IPS DF 19.7 (cell line): ENCODE data around the gene MORN5.

Experiments
- DNase-seq: peaks from one replicate; pipeline ENCODE4 v3.0.0-alpha.2; 2013; ENCODE audit warnings: low read depth, low spot score

Gene MORN5

DNA sequence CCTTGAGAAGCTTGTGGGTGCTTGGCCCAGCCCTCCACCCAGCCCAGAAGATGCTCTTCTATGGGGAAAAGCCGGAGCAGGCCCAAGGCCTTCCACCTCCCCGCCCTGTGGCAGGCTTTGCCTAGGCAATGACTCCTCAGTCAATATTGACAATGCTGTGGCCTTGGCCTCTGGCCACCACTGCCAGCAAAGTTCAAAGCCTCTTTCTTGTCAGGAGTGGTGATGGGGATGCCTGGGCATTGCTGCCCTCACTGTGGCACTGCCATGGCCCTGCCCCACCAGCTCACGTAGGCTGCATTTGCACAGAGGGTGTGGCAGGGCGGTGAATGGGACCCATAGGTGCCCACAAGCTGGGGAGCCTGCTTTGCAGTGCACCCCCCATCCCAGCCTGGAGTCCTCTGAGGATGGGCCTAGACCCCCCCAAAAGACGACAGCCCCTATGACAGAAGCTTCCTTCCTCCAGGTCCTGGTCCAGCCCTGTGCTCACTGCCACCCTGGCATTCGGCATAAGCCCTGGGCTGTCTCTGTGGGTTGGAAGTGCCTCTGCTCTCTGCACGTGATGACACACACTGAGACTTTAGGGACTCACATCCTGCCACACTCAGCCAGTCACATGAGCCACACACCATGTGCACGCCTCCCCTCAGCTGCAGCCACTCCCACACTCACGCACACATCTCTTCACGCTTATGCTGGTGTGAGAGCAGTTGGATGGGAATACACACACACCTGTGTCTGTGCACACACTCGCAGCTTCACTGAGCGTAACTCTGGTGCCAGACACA lies 31.1 kb downstream of the MORN5 start:
- DNase-seq = no peak

DNA sequence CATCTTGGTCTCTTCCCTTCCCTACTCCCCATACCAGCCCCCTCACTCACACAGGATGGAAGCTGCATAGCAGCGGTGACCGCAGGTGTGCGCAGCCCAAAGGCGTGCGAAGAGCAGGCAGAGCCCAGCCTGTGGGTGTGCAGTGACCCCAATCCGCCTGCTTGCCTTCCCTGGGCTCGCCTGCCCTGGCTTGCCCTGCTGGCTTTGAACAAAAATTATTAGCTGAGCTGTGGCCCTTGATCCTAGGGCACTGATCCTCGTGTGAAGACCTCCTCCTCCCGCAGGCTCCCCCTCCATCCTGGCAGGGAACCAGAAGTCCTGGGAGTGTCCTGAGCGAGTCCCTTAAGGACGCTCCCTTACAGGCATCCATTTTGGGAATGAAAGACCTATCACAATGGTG lies 31.9 kb downstream of the MORN5 start:
- no peak for DNase-seq

DNA sequence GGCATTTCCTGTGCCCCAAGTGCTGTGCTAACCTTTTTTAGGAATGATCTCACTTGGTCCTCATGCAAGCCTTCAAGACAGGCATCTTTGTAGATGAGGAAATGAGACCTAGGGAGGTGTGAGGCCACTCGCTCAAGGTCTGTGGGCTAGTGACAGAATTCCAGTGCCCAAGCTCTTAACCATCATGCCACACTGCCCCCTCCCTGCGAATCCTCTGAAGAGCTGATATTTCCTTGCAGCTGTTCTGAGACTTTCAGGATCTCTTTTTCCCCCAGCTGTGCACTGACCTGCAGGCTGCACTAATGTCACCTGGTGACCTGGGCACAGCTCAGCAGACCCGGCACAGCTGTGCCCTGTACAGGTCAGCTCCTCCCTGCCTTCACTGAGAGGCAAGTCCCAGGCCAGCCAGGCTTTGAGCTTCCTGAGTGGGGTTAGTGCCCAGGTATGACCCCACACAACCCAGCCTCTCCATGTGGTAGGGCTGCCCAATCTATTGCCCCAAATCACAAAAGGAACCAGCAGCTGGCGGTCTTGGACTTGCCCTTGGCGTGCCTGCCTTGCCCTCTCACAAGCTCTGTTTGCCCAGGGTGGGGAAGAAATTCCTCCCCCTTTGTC lies 32.7 kb downstream of the MORN5 start:
- no peak for DNase-seq

DNA sequence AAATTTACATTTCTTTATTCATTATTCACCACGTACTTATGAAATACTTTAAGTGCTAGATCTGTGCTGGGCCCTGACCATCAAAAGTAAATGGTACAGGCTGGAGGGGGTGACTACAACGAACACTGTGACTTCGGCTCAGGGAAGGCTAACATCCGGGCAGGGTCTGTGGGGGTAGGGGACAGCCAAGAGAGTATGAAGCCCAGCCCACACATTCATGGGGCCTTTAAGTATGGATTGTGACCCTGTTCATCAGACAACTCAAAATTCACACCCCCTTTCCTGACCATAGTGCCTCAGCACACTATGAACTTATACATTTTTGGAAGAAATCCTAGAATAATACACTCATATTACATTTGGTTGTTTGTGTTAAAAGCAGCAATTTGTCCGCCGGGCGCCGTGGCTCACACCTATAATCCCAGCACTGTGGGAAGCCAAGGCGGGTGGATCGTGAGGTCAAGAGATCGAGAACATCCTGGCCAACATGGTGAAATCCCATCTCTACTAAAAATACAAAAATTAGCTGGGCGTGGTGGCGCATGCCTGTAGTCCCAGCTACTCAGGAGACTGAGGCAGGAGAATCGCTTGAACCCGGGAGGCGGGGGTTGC lies 33.3 kb downstream of the MORN5 start:
- DNase-seq = no peak

DNA sequence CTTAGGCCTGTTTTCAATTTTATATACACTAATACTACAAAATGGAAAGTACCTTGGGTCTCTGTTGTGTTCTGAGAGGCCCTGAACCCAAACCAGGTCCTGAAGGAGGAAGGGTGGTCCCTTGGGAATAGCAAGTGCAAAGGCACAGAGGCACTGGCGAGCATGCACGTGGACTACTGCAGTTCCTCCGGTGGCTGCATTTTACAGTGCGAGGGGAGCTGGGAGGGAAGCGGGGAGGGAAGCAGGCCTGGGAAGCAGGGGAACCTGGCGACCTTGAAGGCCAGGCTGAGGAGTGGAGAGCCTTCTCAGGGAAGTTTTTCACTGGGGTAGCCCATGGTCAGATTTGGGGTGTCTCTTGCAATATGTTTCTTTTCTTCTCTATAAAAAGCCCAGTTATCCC lies 33.9 kb downstream of the MORN5 start:
- DNase-seq = no peak

DNA sequence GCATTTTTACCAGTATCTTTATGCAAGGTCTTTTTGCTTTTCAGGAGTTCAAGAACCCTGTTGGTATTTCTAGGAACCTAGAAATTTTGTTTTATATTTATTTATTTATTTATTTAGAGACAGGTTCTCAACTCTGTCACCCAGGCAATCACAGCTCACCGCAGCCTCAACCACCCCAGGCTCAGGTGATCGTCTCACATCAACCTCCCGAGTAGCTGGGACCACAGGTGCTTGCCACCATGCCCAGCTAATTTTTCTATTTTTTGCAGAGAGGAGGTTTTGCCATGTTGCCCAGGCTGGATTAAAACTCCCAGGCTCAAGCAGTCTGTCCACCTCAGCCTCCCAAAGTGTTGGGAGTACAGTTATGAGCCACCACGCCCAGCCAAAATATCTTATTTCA lies 36.2 kb downstream of the MORN5 start:
- no peak for DNase-seq

DNA sequence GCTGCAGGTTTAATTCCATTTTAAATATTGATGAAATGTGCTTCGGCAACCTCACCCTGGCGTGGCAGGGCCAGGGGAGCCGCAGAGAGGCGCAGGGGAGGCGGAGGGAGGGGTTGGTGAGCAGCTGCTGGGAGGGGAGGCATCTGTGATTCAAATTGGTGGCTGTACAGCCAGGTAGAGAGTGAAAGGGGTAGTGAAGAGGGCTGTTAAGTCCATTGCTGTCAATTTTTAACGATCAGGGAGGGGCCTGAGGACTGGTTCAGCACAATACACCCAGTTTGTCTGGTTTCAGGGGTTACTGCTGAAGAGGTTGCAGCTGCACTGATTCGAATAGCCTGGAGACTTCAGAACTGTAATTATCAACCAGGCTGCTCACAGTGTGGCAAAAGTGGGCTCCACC lies 37.7 kb downstream of the MORN5 start:
- DNase-seq = no peak

DNA sequence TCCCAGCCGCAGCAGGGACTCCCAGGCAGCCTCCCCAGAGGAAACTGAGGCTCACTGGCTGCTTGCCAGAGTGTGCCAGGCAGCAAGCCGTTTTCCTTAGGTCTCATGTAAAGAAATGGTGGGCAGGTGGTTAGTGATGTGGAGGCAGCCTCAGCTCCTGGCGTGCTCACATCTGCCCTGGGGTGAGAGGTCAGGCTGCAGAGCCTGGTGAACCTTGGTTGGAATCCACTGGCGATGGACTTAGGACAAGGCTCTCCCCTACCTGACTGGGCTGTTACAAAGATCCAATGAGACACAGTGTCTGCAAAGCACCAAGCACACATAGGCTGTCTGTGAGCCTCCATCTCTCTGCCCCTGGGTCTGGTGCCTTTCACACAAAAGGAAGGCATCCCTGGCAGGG lies 38.2 kb downstream of the MORN5 start:
- DNase-seq = no peak

DNA sequence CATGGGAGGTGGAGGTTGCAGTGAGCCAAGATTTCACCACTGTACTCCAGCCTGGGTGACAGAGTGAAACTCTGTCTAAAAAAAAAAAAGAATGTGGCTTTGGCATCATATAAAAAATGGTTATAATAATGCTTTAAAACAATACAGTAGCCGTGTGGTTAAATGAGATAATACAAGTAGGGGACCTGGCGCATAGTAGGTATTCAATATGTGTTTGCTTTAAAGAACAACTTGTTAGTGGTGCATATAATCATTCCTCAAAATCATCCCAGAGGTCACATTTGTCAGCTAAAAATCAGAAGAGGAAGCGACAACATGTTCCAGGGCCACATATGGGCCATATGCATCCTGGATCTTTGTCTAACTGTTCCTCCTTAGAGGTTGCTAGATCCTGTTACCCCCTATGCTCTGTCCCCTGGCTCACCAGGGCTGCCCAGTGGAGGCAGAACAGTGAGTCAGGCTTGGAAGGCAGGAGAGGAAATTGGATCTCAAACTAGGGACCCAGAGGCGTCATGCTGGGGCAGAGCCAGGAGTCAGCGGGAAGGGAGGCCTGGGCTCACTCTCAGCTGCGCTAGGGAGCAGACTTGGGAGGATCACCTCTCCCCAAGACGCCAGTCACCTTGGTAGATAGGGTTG lies 41.4 kb downstream of the MORN5 start:
- no peak for DNase-seq

DNA sequence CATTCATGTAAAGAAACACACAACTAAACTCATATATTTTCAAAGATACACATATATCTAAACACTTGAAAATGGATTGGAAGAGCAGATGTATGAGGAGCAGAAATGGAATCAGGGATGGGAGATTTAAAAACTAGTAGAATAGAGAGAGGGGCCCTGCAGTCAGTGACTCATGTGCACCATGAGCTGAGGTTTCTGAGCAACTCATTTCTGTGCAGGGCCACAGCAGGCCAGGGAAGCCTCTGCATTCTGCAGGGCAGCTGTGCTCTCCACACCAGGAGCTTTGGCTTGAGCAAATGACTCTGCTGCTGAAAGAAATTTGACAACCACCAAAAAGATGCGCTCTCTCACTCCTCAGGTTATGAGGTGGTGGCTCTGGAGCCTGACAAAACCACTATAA lies 41.9 kb downstream of the MORN5 start:
- DNase-seq = no peak

DNA sequence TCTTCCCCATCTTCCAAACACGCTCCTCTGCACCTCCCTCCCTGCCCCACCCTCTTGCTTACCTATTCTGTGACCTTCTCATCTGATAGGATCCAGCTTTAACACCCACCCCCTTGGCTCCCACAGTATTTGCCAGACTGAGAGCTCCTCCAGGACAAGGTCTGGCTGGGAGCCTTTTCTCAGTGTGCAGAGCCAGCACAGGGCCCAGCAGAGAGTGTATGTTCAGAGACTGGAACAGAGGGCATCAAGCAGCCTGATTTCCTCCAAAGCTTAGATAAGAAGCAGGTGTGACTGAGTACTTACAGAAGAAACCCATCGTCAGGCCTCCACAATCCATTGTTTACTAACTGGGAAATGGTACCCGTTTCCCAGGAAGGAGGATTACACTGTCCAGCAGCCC lies 42.4 kb downstream of the MORN5 start:
- no peak for DNase-seq

DNA sequence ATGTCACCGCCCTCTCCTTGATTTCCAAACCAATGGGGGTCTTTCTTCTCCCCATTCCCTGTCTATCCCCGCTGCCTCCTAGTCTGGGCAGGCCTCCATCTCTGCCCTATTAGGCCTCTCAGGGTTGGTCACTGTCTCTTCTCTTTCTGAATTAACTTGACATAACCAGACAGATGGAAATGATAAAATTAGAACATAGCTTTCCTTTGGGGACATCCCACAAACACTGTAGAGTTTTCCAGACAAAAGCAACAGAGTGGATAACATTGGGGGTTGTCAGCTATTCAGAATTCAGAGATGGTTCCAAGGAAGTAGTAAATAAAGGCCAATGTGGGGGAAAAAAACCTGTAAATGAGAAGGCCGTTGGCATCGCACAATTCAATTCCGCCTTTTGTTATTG lies 44.3 kb downstream of the MORN5 start:
- DNase-seq = no peak

DNA sequence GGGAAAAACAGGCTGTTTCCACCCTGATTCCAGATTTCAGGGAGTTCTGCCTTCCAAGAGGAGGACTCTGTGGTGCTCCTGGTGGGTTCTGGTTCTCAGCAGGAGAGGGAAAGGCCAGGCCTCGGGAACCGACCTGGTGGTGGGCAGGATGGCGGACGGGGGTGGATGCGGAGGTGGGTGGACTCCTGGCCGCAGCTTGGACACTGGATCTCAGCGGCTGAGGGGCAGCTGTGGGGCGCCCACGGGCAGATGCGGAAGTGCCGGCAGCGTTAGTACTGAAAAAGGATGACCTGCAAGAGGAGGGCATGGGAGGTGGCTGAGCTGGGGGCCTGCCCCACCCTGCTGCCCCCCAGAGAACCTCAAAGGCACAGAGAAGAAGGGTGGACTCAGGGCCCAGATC lies 44.8 kb downstream of the MORN5 start:
- no peak for DNase-seq

DNA sequence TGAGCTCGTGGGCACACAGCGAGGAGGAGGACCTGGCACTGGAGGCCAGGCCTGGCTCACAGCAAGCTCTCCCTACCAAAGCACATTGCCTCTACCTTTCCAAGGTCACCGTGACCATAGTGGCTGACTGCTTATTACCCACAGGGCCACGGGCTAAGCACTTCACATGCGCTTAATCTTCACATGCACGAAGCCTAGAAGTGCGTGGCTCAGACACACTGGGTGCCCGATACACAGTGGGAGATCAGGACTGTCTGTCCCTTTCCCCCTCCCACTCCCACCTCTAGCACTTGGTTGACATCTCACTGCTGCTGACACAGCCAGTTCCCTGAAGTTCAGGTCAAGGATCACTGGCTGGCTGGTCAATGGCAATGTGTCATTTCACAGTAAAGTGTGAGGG lies 45.5 kb downstream of the MORN5 start:
- DNase-seq = no peak

DNA sequence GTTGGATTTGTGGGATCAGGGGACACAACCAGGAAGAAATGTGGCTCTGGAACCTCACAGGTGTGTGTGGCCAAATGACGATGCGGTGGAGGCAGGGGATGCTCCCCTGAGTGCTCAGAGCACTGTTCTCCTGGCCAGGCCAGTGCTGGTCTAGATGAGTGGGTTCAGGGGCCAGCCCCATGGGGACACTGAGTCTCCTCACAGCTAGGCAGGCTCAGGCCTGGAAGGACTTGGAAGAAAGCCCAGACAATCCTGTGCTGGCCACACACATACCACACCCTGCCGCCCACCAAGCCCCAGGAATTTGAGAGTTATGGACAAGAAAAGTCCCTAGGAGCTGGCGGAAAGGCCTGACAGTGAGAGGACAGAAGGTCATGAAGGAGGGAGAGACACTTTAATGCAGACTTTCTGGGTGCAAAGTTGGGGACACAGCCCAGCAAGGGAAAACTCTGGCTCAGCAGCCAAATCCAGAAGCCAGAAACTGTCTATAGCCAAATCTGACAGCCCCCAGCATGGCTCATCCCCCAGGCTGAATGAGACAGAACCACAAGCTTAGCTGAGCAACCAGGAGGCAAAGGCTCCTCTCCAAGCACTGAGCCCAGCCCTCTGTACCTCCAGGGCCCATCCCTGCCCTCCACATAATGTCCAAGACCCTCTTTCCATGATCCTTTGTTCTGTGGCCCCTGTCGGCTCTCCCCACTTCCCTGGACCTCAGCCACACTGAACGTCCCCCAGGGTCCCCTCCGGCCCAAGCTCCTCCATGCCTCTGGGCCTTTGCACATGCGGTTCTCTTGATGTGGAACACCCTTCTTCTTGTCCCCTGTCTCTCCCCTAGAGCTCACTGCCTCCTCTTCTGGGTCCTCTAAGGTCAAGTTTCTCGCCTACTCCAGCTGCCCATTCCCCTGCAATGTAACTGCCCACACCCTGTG lies 46.7 kb downstream of the MORN5 start:
- DNase-seq = no peak

DNA sequence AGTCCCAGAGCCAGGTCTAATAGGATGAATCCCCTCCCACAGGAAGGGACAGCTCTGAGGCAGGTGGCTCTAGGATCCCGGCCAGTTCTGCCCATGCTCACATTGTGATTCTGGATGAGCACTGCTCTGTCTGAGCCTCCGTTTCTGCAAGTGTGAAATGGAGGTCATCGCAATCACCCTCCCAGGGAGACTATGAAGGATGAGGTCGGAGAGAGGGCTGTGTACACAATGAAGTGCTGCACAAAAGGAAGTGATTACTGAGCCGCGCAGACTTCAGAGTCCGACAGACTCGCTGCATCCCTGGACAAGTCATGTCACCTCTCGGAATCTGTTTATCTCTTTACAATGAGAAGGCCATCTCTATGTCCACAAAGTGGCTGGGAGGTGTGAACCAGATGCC lies 47.4 kb downstream of the MORN5 start:
- DNase-seq = no peak

DNA sequence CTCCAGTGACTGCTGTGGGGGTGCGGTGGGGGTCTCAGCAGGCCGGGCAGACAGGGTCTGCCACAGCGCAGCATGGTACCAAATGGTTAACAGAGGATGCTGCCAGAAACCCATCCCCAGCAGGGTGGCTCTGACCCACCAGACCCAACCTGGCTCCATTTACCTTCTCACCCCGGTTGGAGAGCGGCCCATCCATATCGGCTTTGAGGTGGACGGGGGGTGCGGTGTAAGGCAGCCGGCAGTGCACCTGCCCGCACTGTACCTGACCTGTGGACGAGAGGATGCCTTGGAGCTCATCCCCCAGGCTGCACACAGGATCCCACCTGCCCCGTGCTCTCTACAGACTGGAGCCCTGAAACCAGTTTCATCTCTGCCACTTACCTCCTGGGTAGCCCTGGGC lies 49.7 kb downstream of the MORN5 start:
- DNase-seq = no peak

DNA sequence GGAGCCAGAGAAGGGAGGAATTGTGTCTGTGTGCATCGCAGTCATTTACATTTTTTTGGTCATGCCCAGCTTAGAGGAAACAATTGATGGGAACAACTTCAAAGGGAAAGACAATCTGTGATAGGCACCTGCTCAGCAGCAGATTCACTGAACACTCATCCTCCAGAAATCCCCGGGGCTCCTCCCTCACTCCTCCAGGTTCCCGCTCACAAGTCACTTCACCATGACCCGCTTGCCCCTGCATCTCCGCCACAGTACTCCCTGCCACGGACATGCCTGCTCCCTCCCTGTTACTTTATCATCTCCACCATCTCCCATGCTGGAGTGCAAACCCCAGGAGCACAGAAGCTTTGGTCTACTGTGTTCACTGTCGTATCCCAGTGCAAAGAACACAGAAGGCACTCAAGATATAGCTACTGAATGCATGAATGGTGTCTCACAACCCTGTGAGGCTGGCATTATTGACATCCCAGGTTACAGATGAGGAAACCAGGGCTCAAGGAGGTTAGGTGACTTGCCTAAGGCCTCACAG lies 52.8 kb downstream of the MORN5 start:
- DNase-seq = no peak

DNA sequence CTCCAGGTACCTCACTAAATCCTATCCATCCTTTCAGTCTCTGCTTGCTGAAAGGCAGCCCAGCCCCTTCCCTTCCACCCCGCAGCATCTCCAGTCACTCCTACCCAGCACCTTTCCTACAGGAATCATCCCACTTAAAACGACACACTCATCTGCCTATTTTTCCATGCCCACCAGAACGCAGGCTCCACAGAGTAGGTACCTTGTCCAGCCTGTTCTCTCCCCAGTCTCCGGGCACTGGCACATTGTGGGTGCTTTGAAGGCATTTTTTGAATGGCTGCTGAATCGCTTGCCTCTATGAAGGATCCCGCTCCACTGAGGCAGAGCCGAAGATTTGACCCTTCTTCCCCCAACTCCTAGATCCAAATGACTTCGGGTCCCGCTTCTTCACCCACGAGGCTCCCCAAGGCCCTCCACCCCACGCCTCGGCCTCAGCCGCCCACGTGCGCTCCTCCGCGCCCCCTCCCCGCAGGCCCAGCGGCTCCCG lies 53.4 kb downstream of the MORN5 start:
- no peak for DNase-seq

DNA sequence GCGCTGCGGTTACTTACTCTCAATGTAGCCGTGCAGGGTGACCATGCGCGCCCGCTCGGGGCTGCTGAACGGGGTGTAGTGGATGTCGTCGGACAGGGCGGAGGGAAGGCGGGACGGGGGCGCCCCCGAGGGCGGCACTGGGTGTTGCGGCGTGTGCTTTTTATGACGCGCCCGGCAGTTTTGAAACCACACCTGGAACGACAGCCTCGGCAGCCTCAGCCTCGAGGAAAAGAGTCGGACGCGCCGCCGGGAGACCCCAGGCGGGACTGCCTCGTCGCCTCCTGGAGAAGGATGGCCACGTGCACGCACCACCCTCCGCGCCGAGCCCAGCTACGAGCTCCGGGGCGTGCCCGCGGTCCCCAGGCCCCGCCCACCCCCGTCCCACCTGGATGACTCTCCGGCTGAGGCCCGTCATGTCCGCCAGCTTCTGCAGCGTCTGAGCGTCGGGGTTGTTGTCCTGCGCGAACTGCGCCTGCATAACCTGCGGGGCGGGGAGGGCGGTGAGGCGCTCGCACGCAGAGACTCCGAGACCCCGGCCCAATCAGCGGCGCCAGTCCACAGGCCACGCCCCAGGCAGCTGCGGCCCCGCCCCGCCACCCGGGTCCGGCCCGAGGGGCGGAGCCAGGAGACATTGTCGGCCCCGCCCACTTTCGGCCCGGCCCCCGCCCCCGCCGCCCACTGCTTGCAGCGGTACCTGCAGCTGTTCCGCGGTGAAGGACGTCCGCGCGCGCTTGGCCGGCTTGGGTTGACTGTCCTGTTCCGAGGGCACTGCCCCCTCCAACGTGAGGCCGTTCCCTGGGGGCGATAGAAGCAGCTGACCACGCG lies 54.1 kb downstream of the MORN5 start:
- DNase-seq = peak; percentile 80
